ENCODE measurements around the gene CLMN. TPM values are rescaled to one million over a fixed set of nuclear protein-coding genes. Genes with fewer than 3 reads are reported as not detected.
A peak's percentile ranks its signal among the peaks of the same experiment; 100 is the strongest.

The CLMN gene
- total RNA-seq, 1 donor from 2014 or later: 117 TPM

DNA sequence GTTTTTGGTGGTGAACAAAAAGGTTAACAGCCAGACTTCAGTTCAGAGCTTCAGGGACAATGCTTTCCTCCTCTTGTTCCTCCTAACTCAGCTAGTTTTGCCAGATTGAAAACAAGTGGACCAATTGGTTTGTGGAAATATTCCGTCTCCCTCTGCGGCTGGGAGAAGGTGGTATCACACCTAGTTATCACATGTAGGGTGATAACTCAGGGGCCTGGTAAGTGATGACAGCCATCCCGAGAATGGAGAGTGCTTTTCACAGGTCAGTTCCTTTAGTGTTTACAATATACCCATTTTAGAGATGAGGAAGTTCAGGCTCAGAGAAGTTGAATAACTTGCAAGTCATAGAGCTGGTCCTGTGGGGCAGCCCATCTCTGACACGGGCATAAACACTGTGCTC lies 101.7 kb downstream of the CLMN start:
- Mint-ChIP-seq H3K4me1 (peaks cover 71% of the 10 kb centered on the region), H3K27me3 (ENCODE audit: low read depth) (no peaks in the 10 kb centered on the region), H3K9me3 (no peaks in the 10 kb centered on the region), H3K4me3 (no peak overlapping the region), H3K36me3 (peaks cover 23% of the 10 kb centered on the region), H3K27ac (peak overlapping the region; percentile 78)
- DNase-seq (ENCODE audit: low spot score in 2 of 2, unreplicated experiment in 2 of 2): no peak
- TF ChIP-seq CTCF (IDR thresholded peaks at IDR 0.05; ENCODE audit: unreplicated experiment): no peak

DNA sequence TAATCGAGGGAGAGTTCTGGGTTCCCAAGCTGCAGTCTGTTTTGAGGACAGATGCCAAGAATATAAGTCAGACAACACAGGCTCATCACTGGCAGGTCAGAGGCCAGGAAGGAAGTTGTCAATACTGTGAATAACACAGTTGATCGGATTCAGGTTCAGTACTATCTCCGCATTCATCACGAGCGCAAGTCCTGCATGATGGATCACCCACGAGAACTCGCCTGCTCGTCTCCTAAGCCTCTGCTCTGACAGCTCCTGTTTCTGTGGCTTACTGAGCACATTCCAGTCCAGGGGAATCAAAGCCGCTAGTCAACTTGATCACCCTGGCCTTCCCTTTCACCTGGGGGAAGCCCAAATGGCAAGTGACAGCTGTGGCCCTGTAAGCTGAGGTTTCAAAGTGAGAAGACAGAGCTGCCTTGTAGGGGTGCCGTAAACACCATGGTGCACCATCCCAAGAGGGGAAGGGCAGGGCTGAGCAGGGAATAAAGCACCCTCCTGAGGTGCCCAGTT lies 102.3 kb downstream of the CLMN start:
- Mint-ChIP-seq H3K27ac (peak overlapping the region; percentile 78), H3K27me3 (ENCODE audit: low read depth) (no peaks in the 10 kb centered on the region), H3K9me3 (no peaks in the 10 kb centered on the region), H3K36me3 (peaks cover 24% of the 10 kb centered on the region), H3K4me1 (peaks cover 65% of the 10 kb centered on the region), H3K4me3 (no peak overlapping the region)
- TF ChIP-seq CTCF (IDR thresholded peaks at IDR 0.05; ENCODE audit: unreplicated experiment): no peak
- DNase-seq (ENCODE audit: low spot score in 2 of 2, unreplicated experiment in 2 of 2): no peak

DNA sequence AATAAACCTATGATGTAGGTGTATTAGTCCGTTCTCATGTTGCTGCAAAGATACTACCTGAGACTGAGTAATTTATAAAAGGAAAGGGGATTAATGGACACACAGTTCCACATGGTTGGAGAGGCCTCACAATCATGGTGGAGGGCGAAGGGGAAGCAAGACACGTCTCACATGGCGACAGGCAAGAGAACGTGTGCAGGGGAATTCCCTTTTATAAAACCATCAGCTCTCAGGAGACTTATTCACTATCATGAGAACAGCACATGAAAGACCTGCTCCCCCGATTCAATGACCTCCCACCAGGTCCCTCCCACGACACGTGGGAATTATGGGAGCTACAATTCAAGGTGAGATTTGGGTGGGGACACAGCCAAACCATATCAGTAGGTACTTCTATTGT lies 103.7 kb downstream of the CLMN start:
- Mint-ChIP-seq H3K27me3 (ENCODE audit: low read depth) (no peaks in the 10 kb centered on the region), H3K36me3 (peaks cover 33% of the 10 kb centered on the region), H3K27ac (peak overlapping the region; percentile 71), H3K9me3 (no peaks in the 10 kb centered on the region), H3K4me1 (peaks cover 51% of the 10 kb centered on the region), H3K4me3 (no peak overlapping the region)
- TF ChIP-seq CTCF (IDR thresholded peaks at IDR 0.05; ENCODE audit: unreplicated experiment): no peak
- DNase-seq (ENCODE audit: low spot score in 2 of 2, unreplicated experiment in 2 of 2): no peak

GRCh38 chr14:95215094-95215725 lies 104.5 kb downstream of the CLMN start:
- no peaks in the 10 kb centered on the region for H3K27me3 Mint-ChIP-seq (ENCODE audit: low read depth)
- H3K36me3 Mint-ChIP-seq: peaks cover 37% of the 10 kb centered on the region
- no peak for TF ChIP-seq CTCF (IDR thresholded peaks at IDR 0.05; ENCODE audit: unreplicated experiment)
- no peak overlapping the region for H3K4me3 Mint-ChIP-seq
- peaks cover 44% of the 10 kb centered on the region for H3K4me1 Mint-ChIP-seq
- DNase-seq (ENCODE audit: low spot score in 2 of 2, unreplicated experiment in 2 of 2): no peak
- peak overlapping the region; percentile 84 for H3K27ac Mint-ChIP-seq
- H3K9me3 Mint-ChIP-seq: no peaks in the 10 kb centered on the region

DNA sequence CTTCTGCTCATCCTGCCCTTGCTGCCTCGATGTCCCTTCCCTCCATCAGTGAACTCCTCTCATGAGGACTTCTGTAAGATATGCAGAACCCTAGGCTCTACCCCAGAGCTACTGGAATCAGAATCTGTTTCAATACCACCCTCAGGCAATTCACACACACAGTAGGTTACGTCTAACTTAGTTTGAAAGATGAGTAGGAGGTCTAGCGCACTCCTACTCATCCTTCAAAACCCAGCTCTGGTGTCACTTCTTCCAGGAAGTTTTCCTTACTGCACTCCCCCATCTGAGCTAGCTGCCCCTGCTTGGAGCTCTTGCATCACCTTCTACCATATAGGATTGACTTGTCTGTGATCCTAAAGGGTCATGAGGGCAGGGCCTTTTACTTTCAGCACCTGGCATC lies 105.9 kb downstream of the CLMN start:
- no peak for TF ChIP-seq CTCF (IDR thresholded peaks at IDR 0.05; ENCODE audit: unreplicated experiment)
- Mint-ChIP-seq H3K4me1 (peaks cover 39% of the 10 kb centered on the region), H3K4me3 (no peak overlapping the region), H3K27me3 (ENCODE audit: low read depth) (no peaks in the 10 kb centered on the region), H3K27ac (peak overlapping the region; percentile 9), H3K9me3 (no peaks in the 10 kb centered on the region), H3K36me3 (peaks cover 37% of the 10 kb centered on the region)
- DNase-seq (ENCODE audit: low spot score in 2 of 2, unreplicated experiment in 2 of 2): no peak

All from mesothelial cell of epicardium (in vitro differentiated cells).